Neutrophil (primary cell): ENCODE measurements around the gene PAX8.
A peak's percentile ranks its signal among the peaks of the same experiment; 100 is the strongest.
"Not testable (repeated sequence)": the region's sequence is repeated elsewhere in the genome, so short reads cannot be mapped to it uniquely, and the experiment has no call there.

Experiments
- H3K27ac ChIP-seq: fragments of 200-600 bp; sonication (generic); 2 replicates; pipeline ENCODE4 v1.5.1; 2016; ENCODE audit warnings: mild to moderate bottlenecking, moderate library complexity
- H3K27me3 ChIP-seq: fragments of 200-600 bp; sonication (generic); 2 replicates; pipeline ENCODE4 v1.6.0; 2016; ENCODE audit warnings: mild to moderate bottlenecking
- H3K36me3 ChIP-seq: fragments of 200-600 bp; sonication (generic); 2 replicates; pipeline ENCODE4 v1.5.1; 2017
- H3K4me1 ChIP-seq, 2 experiments: fragments of 200-600 bp in 1 of 2; sonication (generic) in 1 of 2; 1 replicate in 1 of 2; 2 replicates in 1 of 2; pipeline versions ENCODE4 v1.5.1 to v1.6.1; 2013 to 2016; ENCODE audit warnings: low read depth in 1 of 2, low read length in 1 of 2, mild to moderate bottlenecking in 1 of 2, moderate library complexity in 1 of 2; ENCODE audit not compliant: control insufficient read depth in 1 of 2, insufficient read depth in 1 of 2
- H3K4me3 ChIP-seq, 2 experiments: fragments of 200-600 bp in 1 of 2; sonication (generic) in 1 of 2; 1 replicate in 1 of 2; 2 replicates in 1 of 2; pipeline ENCODE4 v1.5.1; 2013 to 2016; ENCODE audit warnings: low read depth in 1 of 2, low read length in 1 of 2, mild to moderate bottlenecking in 1 of 2, moderate library complexity in 1 of 2
- H3K9me3 ChIP-seq: fragments of 200-600 bp; sonication (generic); 2 replicates; pipeline ENCODE4 v1.5.1; 2016
- TF ChIP-seq, protein P1 (sequence below): fragments of 200-600 bp; sonication (generic); IDR thresholded peaks from 2 replicates; pipeline ENCODE4 v1.5.1; 2016; ENCODE audit warnings: antibody characterized with exemption

The PAX8 gene

DNA sequence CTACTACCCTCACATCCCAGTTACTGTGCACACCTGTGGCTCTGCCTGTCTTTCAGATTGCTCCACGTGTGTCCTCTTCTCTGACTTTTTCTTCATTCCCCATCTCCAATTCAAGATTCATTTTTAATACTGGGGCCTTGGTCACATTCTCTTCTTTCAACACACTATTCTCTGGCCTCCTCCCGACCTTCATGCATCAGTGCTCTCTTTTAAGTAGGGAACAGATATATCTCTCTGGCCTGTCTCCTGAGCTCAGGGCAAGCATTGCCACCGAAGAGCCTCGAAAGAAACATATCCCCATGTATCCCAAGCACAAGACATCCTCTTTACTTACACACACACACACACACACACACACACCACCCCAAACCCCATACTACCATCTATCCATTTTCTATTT lies 21.6 kb upstream of the PAX8 start:
- TF ChIP-seq, protein P1, sequence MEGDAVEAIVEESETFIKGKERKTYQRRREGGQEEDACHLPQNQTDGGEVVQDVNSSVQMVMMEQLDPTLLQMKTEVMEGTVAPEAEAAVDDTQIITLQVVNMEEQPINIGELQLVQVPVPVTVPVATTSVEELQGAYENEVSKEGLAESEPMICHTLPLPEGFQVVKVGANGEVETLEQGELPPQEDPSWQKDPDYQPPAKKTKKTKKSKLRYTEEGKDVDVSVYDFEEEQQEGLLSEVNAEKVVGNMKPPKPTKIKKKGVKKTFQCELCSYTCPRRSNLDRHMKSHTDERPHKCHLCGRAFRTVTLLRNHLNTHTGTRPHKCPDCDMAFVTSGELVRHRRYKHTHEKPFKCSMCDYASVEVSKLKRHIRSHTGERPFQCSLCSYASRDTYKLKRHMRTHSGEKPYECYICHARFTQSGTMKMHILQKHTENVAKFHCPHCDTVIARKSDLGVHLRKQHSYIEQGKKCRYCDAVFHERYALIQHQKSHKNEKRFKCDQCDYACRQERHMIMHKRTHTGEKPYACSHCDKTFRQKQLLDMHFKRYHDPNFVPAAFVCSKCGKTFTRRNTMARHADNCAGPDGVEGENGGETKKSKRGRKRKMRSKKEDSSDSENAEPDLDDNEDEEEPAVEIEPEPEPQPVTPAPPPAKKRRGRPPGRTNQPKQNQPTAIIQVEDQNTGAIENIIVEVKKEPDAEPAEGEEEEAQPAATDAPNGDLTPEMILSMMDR, result no peak
- Histone ChIP-seq H3K9me3 (no peaks in the 10 kb centered on the region), H3K4me3 (no peak overlapping the region), H3K4me1 (no peaks in the 10 kb centered on the region), H3K36me3 (no peaks in the 10 kb centered on the region), H3K27ac (no peak overlapping the region), H3K27me3 (no peaks in the 10 kb centered on the region)

DNA sequence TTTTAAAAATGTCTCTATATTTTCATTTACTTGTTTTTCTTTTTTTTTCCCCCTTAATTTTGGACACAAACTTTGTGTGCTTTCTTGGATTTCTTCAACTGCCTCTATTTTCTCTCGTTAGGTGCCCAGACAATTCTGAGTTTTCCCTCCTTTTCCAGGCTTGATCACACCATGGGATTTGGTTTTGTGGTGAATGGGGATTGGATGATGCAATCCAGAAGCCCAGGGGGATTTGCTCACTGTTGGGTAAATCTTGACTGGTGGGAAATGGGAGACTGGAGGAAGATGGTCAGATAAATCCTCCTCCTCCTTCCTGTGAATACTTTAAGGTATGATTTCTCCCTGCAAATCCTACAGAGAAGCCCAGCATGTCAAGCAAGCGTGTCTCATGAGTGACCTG lies 19.5 kb upstream of the PAX8 start:
- Histone ChIP-seq H3K4me1 (no peaks in the 10 kb centered on the region), H3K36me3 (no peaks in the 10 kb centered on the region), H3K4me3 (no peak overlapping the region), H3K9me3 (no peaks in the 10 kb centered on the region), H3K27ac (no peak overlapping the region), H3K27me3 (peaks cover 3% of the 10 kb centered on the region)
- TF ChIP-seq, protein P1, result no peak

DNA sequence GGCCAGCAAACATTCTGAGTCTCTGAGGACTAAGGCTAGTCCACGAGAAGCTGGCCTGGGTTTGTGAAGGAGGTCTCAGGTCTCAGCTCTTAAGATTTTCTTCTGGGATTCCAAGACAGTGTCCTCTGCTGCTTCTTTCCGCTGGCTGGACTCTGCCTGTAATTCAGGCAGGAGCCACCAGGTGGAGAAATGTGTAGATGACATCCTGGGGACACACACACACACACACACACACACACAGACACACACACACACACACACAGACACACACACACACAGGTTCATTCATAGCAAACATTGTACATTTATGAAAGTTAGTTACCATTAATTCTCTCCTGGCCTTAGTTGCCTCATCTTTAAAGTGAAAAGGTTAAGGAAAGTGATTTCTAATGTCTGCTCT lies 18.9 kb upstream of the PAX8 start:
- H3K4me3 ChIP-seq, H3K27me3 ChIP-seq, H3K36me3 ChIP-seq, H3K4me1 ChIP-seq, H3K27ac ChIP-seq, H3K9me3 ChIP-seq: not testable (repeated sequence)
- TF ChIP-seq, protein P1, result peak; percentile 45

DNA sequence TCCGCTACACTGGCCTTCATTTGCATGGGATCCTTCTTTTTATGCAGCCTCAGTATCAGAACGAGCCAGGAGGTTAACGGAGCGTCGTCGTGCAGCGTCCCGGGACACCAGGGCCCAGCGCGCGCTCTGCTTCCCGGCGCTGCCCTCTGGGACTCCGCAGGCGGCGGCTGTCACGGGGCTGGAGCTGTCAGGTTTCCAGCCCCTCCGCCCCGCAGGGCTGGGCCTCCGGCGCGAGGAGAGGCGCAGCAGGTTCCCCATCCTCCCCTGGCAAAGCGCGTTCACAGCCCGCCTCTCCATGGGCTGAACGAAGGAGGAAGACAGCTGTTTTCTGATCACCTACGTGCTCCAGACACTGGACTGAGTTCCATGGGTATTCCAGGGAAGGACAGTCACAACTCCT lies 12.5 kb upstream of the PAX8 start:
- Histone ChIP-seq H3K9me3 (no peaks in the 10 kb centered on the region), H3K4me1 (no peaks in the 10 kb centered on the region), H3K36me3 (no peaks in the 10 kb centered on the region), H3K27ac (no peak overlapping the region), H3K27me3 (peaks cover 39% of the 10 kb centered on the region), H3K4me3 (no peak overlapping the region)
- TF ChIP-seq, protein P1, result no peak

DNA sequence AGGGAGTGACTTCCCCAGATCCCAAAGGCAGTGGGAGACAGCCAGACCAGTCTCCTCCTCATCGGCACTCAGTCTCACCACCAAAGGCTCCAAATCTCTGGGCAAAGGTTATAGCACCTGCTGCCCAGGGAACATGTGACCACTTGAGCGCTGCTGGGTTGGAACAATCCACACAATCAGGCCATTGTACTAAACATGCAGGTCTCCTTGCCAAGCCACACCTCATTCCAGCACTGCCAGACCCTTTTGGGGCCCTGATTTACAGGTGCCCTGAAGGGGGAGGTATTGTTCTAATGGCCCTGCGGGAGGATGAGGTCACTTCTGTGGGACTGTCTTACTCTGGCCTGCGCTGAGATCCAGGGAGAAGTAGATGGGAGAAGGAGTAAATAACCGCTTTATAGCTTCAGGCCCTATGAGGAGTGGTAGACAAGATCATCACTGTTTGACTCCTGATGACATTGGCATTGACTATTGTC lies 10.0 kb upstream of the PAX8 start:
- not testable (repeated sequence) for H3K4me3 ChIP-seq, H3K36me3 ChIP-seq, H3K27ac ChIP-seq, H3K4me1 ChIP-seq, H3K9me3 ChIP-seq
- H3K27me3 ChIP-seq, result peaks cover 39% of the 10 kb centered on the region

DNA sequence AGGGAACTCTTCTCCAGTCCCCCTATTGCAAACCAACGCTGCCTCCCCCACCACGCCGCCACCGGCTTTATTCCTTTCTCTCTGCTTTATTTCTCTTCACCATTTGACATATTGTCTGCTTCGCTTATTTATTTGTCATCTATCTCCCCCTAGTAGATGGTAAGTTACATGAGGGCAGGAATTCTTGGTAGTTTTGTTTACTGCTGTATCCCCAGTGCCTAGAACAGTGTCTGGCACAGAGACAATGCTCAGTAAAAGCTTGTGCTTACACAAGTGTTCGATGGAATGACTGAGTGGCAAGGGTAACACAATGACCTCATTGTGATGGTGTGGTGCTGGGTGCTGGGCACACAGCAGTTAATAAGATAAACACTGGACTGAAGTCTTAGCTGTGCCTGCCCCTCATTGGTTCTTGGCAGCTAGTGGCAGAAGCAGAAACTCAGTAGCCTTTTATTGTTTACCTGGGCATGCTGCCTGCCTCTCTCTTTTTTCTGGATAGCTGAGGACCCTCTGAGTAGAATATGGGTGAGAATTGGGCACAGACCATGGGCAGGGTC lies 9.5 kb upstream of the PAX8 start:
- H3K4me1 ChIP-seq, H3K9me3 ChIP-seq, H3K4me3 ChIP-seq, H3K36me3 ChIP-seq, H3K27ac ChIP-seq: not testable (repeated sequence)
- peaks cover 36% of the 10 kb centered on the region for H3K27me3 ChIP-seq

DNA sequence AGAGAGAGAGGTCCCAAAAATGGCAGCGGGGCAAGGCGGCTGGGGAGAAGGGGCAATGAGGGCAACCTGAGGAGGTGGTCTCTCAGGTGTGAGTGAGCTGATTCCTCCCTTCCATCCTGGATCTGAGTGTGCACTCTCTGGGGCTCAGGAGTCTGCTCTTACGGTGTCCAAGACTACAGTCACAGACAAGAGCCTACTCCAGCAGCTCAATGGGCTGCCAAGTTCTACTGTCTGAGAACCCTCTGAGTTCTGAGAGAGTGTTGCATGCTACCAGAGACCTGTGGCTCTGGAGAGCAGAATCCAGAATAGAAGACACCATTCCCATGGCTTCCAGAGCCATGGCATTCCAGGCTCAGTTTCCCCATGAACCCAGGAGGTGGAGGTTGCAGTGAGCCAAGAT lies 7.1 kb upstream of the PAX8 start:
- Histone ChIP-seq H3K27ac (no peak overlapping the region), H3K36me3 (no peaks in the 10 kb centered on the region), H3K4me1 (peaks cover 0 to 5% of the 10 kb centered on the region in 2 experiments), H3K27me3 (peaks cover 15% of the 10 kb centered on the region), H3K4me3 (no peak overlapping the region), H3K9me3 (no peaks in the 10 kb centered on the region)
- TF ChIP-seq, protein P1, result no peak

DNA sequence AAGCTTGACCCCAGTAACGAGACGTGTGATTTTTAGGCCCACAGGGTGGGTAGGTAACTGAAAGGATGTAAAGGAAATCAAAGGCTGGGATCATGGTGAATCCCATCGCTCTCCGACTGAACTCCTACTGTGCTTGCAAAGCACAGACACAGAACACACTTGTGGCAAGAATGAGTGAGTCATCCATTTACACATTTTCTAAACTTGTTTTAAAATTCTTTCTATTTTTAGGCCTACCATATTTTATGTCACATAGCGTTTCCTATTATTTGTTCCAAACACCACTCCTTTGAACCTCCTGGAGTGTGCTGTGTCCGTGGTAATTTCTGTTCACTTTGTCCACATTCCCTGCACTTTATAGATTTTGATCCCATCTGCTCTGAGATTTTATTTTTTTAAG lies 6.3 kb upstream of the PAX8 start:
- H3K9me3 ChIP-seq, H3K4me1 ChIP-seq, H3K27ac ChIP-seq, H3K36me3 ChIP-seq, H3K4me3 ChIP-seq: not testable (repeated sequence)
- H3K27me3 ChIP-seq, result peaks cover 15% of the 10 kb centered on the region
